Adrenal gland (tissue), 5 donors: ENCODE results near the gene ACSM5.

ENCODE experiments used
- POLR2A ChIP-seq, 2 donors: fragments of 450-650 bp; IDR thresholded peaks; one replicate each; pipeline ENCODE4 v1.6.1; 2017; ENCODE audit warnings: antibody characterized with exemption in 2 of 2, mild to moderate bottlenecking in 2 of 2, moderate library complexity in 1 of 2
- TF ChIP-seq, protein P1 (sequence below), 6 experiments: fragments of 450-650 bp in 4 of 6; fragments of 200-600 bp in 2 of 6; sonication (generic) in 1 of 6; IDR thresholded peaks; 1 replicate in 5 of 6; 2 replicates in 1 of 6; pipeline versions ENCODE4 v1.5.1 to v1.8.0; 2016 to 2021; ENCODE audit warnings: antibody characterized with exemption in 6 of 6, mild to moderate bottlenecking in 2 of 6, moderate library complexity in 1 of 6
- donor health status: DM: no; HTN: no; CAD: no.

- TF ChIP-seq, protein P1, sequence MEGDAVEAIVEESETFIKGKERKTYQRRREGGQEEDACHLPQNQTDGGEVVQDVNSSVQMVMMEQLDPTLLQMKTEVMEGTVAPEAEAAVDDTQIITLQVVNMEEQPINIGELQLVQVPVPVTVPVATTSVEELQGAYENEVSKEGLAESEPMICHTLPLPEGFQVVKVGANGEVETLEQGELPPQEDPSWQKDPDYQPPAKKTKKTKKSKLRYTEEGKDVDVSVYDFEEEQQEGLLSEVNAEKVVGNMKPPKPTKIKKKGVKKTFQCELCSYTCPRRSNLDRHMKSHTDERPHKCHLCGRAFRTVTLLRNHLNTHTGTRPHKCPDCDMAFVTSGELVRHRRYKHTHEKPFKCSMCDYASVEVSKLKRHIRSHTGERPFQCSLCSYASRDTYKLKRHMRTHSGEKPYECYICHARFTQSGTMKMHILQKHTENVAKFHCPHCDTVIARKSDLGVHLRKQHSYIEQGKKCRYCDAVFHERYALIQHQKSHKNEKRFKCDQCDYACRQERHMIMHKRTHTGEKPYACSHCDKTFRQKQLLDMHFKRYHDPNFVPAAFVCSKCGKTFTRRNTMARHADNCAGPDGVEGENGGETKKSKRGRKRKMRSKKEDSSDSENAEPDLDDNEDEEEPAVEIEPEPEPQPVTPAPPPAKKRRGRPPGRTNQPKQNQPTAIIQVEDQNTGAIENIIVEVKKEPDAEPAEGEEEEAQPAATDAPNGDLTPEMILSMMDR (IDR thresholded peaks at IDR 0.05) = no peak
- TF ChIP-seq POLR2A (IDR thresholded peaks at IDR 0.05) = no peak
Measured at GRCh38 chr16:20388854-20389253, 20.5 kb upstream of the ACSM5 start.
